Stimulated activated CD8-positive, alpha-beta memory T cell treated with anti-CD3 and anti-CD28 coated beads, Interleukin-4, amount 100 ng/mL, for 1 hour (primary cell): Measurements from ENCODE around the gene RAPSN.

ENCODE experiments used
- DNase-seq, 2 donors: peaks; one replicate each; pipeline ENCODE4 v3.0.0-alpha.2; 2020; ENCODE audit warnings: low read depth in 2 of 2, low spot score in 1 of 2

Gene RAPSN

DNA sequence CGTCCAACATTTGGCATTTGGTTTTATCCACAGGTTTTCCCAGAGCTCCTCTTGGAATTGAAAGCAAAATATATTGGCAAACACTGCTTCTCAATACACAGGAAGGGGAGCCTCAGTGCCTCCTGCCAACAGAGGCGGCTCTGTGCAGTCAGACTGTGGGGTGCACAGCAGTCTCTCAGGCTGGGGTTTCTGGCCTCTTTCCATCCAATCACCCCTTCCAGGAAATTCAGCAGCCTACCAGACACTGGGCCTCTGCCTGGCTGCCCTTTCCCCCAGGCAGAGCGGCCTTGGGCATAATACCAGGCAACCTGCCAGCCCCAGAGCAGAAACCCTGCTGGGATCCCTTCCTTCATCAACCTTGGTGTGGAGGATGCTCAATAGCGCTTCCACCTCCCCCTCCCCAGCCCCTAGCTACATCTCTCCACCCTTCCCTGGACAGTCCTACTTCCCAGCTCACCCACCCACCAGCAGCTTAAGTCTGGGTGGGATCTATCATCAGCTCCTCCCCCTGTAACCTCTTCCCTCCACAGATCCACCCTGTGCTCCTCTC, 17.8 kb upstream of the RAPSN start:
- no peak for DNase-seq

DNA sequence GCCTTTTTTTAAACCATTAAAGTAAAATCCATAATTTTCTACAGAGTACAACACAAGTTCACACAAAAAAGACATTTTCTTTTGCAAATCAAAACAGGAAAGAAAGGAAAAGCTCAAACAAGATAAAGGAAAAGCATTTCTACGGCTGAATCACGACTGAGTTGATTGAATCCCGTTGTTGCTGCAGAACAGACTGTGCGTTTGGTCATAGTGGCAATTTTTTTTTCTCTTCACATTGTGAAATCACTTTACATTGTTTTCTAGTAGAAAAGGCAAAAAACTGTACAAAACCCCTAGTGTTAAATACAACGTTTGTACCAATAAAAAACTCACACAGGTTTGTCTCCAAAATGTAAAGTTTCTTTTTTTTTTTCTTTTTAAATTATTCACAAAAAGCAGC, 17.3 kb upstream of the RAPSN start:
- DNase-seq: no peak

- no peak for DNase-seq
Measured at GRCh38 chr11:47464483-47464882, 15.5 kb upstream of the RAPSN start.

DNA sequence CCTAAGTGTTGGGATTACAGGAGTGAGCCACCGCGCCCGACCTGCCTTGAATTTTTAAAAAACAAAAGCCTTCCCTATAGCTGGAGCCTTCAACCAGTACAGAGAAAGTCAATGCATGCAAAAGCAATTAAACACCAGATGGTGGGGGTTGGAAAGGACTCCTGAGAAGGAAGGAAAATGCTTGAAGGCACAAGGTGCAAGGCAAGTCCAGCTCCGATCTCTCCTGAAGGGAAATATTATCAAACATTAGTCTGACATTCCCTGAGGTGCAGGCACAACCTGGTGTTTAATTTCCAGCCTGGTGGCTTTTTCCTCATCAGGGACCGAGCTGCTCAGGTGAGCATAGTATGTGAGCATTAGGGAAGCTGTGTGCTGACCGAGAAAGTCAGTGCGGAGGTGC, 12.9 kb upstream of the RAPSN start:
- no peak for DNase-seq

GRCh38 chr11:47460571-47461235, 11.8 kb upstream of the RAPSN start:
- DNase-seq: no peak

DNA sequence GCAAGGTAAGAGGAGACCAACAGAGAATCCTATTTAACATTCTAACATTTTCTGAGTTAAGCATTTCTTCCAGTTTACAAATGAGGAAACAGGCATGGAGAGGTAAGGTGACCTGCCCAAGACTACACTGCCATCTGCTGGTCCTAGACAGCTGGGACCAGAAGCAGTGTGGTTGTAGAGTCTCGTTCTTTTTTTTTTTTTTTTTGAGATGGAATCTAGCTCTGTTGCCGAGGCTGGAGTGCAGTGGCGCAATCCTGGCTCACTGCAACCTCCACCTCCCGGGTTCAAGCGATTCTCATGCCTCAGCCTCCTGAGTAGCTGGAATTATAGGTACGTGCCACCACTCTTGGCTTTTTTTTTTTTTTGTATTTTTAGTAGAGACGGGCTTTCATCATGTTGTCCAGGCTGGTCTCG, 5.3 kb upstream of the RAPSN start:
- DNase-seq: peak in 1 of 2 donors; percentile 16

GRCh38 chr11:47453365-47453764, 4.4 kb upstream of the RAPSN start:
- no peak for DNase-seq

- DNase-seq: no peak
Measured at GRCh38 chr11:47451990-47452389, 3.1 kb upstream of the RAPSN start.

- DNase-seq: no peak
Measured at GRCh38 chr11:47451436-47451835, 2.5 kb upstream of the RAPSN start.

GRCh38 chr11:47449541-47449940, 605 bp upstream of the RAPSN start:
- no peak for DNase-seq

- DNase-seq: no peak
Measured at GRCh38 chr11:47447906-47448305, 1.0 kb downstream of the RAPSN start.

GRCh38 chr11:47446833-47447232, 2.1 kb downstream of the RAPSN start:
- no peak for DNase-seq

- no peak for DNase-seq
Measured at GRCh38 chr11:47445840-47446239, 3.1 kb downstream of the RAPSN start.

DNA sequence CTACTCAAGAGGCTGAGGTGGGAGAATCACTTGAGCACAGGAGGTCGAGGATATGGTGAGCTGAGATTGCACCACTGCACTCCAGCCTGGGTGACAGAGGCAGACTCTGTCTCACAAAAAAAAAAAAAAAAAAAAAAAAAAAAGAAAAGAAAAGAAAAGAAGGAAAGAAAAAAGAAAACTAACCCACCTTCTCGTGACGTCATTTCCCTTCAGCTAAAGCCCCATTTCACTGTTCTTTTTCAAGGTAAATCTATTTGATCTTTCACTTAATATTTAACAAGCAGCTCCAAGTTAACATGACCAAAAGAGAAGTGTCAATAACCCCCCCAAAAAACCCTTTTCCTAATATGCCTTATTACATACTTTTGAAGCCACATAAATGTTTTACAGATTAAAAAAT, 5.1 kb downstream of the RAPSN start:
- DNase-seq: no peak

DNA sequence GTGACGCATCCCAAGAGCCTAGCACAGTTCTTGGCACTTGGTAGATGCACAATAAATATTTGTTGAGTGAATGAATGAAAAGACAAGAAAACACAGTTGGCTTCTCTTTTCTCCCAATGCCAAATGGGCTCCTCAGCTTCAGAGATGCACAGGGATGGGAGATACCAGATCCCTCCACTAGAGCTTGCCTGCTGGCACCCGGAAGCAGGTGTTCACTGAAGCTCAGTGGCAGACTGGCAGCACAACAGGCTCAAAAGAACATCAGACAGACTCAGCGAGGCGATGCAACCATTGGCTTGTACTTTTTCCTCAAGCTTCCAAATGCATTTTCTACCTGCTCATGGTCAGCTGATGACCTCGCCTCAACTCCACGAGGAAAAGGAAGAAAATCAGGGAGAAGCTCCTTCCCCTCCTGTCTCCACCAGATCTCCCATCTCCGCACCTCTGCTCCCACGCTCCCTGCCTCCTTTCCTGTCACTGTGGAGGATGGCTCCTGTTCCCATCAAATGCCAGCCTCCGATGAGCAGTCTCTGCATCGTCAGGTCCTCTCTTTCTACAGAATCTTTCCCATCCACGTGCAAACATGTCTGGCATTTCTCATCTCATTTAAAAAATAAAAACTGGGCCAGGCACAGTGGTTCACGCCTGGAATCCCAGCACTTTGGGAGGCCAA, 5.8 kb downstream of the RAPSN start:
- no peak for DNase-seq

GRCh38 chr11:47442514-47442913, 6.4 kb downstream of the RAPSN start:
- DNase-seq: no peak

DNA sequence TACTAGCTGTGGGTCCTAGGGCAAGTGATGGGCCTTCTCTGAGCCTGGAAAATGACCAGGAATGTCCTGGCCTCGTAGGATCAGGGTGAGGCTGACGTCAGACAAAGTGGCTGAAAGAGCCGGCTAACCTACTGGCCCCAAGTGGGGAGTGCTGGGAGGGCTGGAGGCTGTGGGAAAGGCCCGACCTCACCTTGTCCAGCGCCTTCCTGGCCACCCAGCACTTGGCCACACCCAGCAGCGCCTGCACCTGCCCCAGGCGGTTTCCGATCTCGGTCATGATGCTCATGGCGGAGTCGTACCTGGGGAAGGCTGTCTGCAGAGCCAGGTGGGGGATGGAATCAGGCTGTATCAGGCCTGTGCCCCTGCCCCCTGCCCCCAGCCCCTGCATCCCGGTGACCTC, 7.5 kb downstream of the RAPSN start:
- DNase-seq: no peak

GRCh38 chr11:47440054-47440476, 8.9 kb downstream of the RAPSN start:
- DNase-seq: no peak

- DNase-seq: no peak
Measured at GRCh38 chr11:47438721-47439120, 10.2 kb downstream of the RAPSN start.

DNA sequence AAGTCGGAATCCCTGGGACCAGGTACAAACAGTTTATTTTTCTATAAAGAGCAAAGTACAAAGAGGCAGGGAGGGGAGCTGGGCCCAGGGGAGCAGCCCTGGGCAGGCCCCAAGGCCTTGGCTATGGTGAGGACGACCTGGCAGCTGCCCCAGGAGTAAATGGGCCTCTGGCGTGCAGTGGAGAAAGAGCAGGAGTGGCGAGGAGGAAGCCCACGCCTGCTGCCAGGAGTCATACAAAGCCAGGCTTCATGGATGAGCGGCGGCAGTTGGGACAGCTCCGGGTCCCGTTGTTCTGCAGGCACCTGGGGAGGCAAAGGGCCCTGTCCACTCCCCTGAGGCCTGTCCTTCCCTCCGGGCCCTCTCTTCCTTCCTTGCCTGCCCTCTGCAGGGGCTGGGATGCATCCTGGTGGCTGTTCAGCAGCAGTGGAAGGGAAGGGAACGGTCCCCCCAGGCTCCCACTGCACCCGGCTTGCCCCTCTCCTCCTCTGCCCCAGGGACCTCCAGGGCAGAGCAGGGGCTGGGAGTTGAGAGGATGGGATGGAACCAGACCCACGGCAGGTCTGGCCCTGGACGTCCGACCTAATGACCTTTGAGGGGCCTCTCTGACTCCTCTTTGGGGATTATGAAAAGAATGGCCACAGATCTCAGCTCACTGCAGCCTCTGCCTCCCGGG, 11.1 kb downstream of the RAPSN start:
- no peak for DNase-seq

DNA sequence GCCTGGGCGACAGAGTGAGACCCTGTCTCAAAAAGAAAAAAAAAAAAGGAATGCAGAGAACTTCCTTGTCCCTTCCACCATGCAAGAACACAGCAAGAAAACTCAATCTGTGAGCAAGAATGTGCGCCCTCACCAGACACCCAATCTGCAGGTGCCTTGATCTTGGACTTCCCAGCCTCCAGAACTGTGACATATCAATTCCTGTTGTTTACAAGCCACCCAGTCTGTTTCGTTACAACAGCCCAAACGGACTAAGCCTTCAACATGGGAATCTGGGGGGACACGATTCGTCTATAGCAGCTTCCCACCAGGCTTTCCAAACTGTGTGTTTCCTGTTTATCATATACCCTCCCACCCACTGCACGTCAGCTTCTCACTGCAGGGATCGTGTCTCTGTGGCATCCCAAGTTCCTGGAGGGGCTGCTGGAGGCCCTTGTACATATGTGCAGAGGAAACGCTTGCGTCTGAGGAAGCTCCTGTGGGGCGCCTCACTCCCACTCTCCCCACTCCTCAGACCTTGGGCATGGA, 11.7 kb downstream of the RAPSN start:
- no peak for DNase-seq

DNA sequence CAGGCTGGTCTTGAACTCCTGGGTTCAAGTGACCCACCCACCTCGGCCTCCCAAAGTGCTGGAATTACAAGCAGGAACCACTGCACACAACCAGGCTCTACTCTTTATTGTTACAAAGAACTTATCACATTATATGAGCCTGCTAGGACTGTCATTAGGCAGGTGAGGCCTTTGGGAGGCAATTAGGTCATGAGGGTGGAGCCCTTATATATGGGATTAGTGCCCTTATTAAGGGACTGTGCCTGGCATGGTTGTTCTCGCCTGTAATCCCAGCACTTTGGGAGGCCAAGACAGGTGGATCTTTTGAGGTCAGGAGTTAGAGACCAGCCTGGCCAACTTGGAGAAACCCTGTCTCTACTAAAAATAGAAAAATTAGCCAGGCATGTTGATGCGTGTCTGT, 12.2 kb downstream of the RAPSN start:
- no peak for DNase-seq
